BE2C (cell line): ENCODE measurements around the gene GNG2.

Experiments
- DNase-seq: peaks from one replicate; pipeline ENCODE4 v3.0.0-alpha.2; 2020
- H3K27me3 ChIP-seq: fragments of 250-450 bp; sonication (Bioruptor Pico); 2 replicates; pipeline ENCODE4 v1.5.1; 2020; ENCODE audit warnings: mild to moderate bottlenecking
- H3K36me3 ChIP-seq: fragments of 250-450 bp; sonication (Bioruptor Pico); 2 replicates; pipeline ENCODE4 v1.5.1; 2020; ENCODE audit warnings: mild to moderate bottlenecking
- H3K4me1 ChIP-seq: fragments of 250-450 bp; sonication (Bioruptor Pico); 2 replicates; pipeline ENCODE4 v1.5.1; 2020
- H3K4me3 ChIP-seq: 2 replicates; pipeline ENCODE4 v1.5.1; 2011; ENCODE audit warnings: low read depth, low read length
- H3K9me3 ChIP-seq: fragments of 250-450 bp; sonication (Bioruptor Pico); 2 replicates; pipeline ENCODE4 v1.5.1; 2020
- TF ChIP-seq, protein P1 (sequence below): IDR thresholded peaks from 2 replicates; pipeline ENCODE4 v1.5.1; 2012; ENCODE audit warnings: mild to moderate bottlenecking, low read depth, low read length

Gene GNG2

DNA sequence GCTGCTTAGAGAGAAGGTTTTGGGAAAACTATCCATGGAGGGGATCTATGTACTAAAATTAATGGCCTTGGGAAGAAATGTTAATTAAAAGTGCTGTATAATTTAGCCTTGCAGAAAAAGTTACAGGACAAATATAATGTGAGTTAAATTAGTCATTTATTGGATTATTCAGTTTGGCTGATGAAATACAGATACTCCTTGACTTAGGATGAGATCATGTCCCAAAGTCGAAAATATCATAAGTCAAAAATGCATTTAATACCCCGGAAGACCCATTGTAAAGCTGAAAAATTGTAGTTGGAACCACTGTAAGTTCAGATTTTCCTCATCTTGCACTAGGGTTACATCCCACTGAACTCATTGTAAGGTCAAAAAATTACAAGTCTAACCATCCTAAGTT is 138.7 kb downstream of the GNG2 start:
- no peak for DNase-seq
- H3K9me3 ChIP-seq, result no peaks in the 10 kb centered on the region
- H3K4me3 ChIP-seq, result no peak overlapping the region
- no peaks in the 10 kb centered on the region for H3K4me1 ChIP-seq
- H3K36me3 ChIP-seq, result peaks cover 74% of the 10 kb centered on the region
- TF ChIP-seq, protein P1, sequence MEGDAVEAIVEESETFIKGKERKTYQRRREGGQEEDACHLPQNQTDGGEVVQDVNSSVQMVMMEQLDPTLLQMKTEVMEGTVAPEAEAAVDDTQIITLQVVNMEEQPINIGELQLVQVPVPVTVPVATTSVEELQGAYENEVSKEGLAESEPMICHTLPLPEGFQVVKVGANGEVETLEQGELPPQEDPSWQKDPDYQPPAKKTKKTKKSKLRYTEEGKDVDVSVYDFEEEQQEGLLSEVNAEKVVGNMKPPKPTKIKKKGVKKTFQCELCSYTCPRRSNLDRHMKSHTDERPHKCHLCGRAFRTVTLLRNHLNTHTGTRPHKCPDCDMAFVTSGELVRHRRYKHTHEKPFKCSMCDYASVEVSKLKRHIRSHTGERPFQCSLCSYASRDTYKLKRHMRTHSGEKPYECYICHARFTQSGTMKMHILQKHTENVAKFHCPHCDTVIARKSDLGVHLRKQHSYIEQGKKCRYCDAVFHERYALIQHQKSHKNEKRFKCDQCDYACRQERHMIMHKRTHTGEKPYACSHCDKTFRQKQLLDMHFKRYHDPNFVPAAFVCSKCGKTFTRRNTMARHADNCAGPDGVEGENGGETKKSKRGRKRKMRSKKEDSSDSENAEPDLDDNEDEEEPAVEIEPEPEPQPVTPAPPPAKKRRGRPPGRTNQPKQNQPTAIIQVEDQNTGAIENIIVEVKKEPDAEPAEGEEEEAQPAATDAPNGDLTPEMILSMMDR, result no peak
- H3K27me3 ChIP-seq, result no peaks in the 10 kb centered on the region

DNA sequence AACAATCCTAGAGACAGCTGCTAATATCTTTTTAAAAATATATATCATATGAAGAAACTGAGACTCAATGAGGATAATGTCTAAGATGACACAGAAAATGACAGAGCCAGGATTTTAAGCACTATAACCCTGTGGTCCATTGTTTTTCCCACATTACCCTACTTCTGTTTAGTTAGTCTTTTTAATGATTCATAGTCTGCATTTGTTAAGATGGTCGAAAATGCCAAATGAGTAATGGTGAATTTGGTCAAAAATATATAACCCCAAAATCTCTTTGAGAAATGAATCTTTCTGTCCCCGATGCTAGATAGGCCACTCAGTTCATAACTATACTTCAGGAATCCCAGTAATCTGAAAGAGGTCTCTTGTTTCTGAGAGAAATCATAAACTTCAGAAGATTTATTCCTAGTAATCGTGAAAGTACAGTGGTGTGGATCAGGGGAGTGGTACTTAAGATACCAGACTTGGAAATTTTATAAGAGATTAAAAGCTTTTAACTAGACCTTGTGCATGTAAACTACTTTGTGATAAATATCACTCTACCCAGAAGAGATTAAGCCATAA is 139.7 kb downstream of the GNG2 start:
- Histone ChIP-seq H3K36me3 (peaks cover 75% of the 10 kb centered on the region), H3K4me3 (no peak overlapping the region), H3K9me3 (no peaks in the 10 kb centered on the region), H3K4me1 (no peaks in the 10 kb centered on the region), H3K27me3 (no peaks in the 10 kb centered on the region)
- DNase-seq, result no peak
- TF ChIP-seq, protein P1, result no peak

DNA sequence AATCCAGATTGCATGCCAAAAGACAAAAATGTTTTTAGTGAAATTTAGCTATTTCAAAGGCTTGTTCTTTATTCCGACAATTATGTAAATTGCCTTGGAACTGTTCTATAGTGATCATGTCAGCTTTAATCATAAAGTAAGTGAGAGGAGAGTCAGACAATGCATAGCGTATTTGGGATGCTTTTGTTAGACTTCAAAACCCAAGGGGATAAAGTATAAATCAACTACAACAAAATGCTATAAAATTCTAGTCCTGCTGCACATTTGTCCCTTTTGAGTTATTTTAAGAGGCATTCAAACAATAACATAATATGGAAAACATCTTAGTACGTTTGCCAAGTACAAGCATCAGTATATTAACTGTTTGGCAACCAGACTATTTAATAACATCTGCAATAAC is 140.3 kb downstream of the GNG2 start:
- no peak overlapping the region for H3K4me3 ChIP-seq
- no peaks in the 10 kb centered on the region for H3K27me3 ChIP-seq
- no peaks in the 10 kb centered on the region for H3K9me3 ChIP-seq
- DNase-seq, result no peak
- H3K36me3 ChIP-seq, result peaks cover 77% of the 10 kb centered on the region
- TF ChIP-seq, protein P1, result no peak
- H3K4me1 ChIP-seq, result no peaks in the 10 kb centered on the region

DNA sequence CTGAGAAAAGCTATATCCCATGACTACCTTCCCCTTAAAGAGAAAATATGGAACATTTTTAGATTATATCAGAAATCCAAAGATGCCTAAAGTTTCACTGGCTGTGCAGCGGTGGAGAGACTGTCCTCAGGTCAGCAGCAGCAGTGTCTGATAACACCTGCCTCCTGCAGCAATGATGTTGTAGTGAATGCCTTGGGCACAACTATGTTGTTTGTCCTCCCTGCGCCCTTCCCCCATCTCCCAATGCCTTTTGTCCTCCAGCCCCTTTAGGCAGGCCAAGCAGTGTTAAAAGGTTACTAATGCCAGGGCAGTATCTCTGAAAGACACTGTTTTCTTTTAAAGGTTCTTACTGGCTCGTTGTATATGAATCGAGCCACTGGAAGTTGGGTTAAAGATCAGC is 142.1 kb downstream of the GNG2 start:
- TF ChIP-seq, protein P1, result no peak
- H3K27me3 ChIP-seq, result no peaks in the 10 kb centered on the region
- no peak overlapping the region for H3K4me3 ChIP-seq
- H3K36me3 ChIP-seq, result peaks cover 85% of the 10 kb centered on the region
- no peaks in the 10 kb centered on the region for H3K4me1 ChIP-seq
- no peak for DNase-seq
- no peaks in the 10 kb centered on the region for H3K9me3 ChIP-seq

DNA sequence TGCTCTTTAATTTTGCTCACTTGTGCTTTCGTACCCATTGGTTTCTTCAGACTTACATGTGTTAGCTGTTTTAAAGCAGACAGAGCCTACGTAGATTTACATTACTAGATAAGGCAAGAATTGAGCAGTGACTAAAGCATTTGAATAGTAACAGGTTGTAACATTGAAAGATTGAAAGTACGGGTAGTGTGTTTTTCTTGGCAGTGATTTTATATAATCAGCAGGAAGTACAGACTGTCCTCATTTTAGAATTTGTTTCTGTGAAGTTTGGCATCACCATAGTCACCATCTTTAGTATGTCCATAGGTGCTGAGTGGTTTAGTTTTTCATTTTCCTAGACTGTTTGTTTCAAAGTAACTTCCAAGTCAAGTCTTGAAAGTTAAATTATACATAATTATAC is 142.9 kb downstream of the GNG2 start:
- H3K36me3 ChIP-seq, result peaks cover 90% of the 10 kb centered on the region

DNA sequence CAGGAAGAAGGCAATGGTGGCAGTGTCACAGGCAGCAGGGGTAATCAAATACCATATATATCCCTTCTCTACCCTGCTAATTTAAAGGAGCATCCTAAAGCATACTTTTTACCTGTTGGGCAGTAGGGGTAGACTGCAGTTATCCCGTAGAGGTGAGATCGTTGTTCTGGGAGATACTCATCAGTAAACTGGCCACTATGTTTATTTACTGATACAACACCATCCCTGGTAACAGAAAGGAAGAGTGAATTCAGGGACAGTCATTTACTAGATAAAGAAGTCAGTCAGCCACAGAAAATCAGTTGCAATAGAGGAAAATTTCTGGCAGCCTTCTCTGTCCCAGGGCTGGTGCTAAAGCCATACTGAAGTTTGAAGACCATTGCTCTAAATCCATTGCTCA is 145.2 kb downstream of the GNG2 start:
- H3K36me3 ChIP-seq, result peaks cover 98% of the 10 kb centered on the region
- no peaks in the 10 kb centered on the region for H3K9me3 ChIP-seq
- H3K4me3 ChIP-seq, result no peak overlapping the region
- H3K27me3 ChIP-seq, result no peaks in the 10 kb centered on the region
- no peak for DNase-seq
- TF ChIP-seq, protein P1, result no peak
- no peaks in the 10 kb centered on the region for H3K4me1 ChIP-seq

More for the DNA sequence above, 142.9 kb downstream of the GNG2 start:
- TF ChIP-seq, protein P1, result no peak
- DNase-seq, result no peak
- Histone ChIP-seq H3K27me3 (no peaks in the 10 kb centered on the region), H3K4me1 (no peaks in the 10 kb centered on the region), H3K4me3 (no peak overlapping the region), H3K9me3 (no peaks in the 10 kb centered on the region)
